Vagina (tissue), 2 donors: ENCODE results near the gene FAM210A.

Experiments
- POLR2A ChIP-seq, 2 donors: fragments of 450-650 bp; IDR thresholded peaks; one replicate each; pipeline ENCODE4 v1.6.1; 2017; ENCODE audit warnings: antibody characterized with exemption in 2 of 2, mild to moderate bottlenecking in 2 of 2, moderate library complexity in 2 of 2
- POLR2AphosphoS5 ChIP-seq, 2 donors: sonication (generic); formaldehyde crosslinking; IDR thresholded peaks; one replicate each; pipeline ENCODE4 v1.9.0; 2017; ENCODE audit warnings: antibody characterized with exemption in 2 of 2, mild to moderate bottlenecking in 2 of 2, low read depth in 1 of 2; ENCODE audit not compliant: insufficient read depth in 1 of 2
- TF ChIP-seq, protein P1 (sequence below), 3 experiments: fragments of 450-650 bp in 2 of 3; fragments of 200-600 bp in 1 of 3; sonication (generic) in 1 of 3; IDR thresholded peaks; one replicate each; pipeline ENCODE4 v1.5.1; 2017 to 2019; ENCODE audit warnings: antibody characterized with exemption in 3 of 3, mild to moderate bottlenecking in 2 of 3, moderate library complexity in 2 of 3

DNA sequence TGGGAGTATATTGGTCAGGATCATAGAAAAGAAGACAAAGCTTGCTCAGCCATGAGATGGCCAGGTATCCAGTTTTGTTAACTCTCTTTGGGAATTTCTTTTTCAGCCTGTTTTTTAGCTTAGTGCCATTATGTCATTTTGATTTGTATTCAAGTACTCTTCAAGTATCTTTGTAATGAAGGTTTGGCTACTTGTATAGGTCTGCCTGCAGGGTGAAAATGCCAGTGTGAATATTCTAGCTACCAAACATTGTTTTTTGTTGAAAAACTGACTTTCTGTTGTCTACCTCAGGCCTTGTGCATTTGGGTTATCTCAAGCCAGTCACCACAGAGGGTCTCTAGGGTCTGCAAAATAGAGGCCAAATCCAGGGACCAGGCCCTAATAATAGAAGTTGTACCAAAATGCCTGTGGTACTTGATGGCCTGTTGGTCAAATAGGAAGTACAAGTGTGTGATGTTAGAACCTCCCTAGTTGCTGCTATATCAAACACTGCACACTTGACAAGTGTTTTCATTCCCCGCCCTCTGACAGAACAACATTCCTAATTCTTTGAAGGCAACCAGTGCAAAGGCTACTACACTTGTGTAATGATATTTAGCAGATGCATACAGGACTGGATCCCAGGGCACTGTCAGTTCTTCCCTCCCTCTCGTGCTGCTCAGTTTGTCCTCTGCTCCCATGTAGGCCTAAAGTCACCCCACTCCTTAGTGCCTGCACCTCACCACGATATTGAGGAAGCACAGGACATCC lies 36.5 kb upstream of the FAM210A start:
- TF ChIP-seq, protein P1, sequence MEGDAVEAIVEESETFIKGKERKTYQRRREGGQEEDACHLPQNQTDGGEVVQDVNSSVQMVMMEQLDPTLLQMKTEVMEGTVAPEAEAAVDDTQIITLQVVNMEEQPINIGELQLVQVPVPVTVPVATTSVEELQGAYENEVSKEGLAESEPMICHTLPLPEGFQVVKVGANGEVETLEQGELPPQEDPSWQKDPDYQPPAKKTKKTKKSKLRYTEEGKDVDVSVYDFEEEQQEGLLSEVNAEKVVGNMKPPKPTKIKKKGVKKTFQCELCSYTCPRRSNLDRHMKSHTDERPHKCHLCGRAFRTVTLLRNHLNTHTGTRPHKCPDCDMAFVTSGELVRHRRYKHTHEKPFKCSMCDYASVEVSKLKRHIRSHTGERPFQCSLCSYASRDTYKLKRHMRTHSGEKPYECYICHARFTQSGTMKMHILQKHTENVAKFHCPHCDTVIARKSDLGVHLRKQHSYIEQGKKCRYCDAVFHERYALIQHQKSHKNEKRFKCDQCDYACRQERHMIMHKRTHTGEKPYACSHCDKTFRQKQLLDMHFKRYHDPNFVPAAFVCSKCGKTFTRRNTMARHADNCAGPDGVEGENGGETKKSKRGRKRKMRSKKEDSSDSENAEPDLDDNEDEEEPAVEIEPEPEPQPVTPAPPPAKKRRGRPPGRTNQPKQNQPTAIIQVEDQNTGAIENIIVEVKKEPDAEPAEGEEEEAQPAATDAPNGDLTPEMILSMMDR (IDR thresholded peaks at IDR 0.05), result no peak
- TF ChIP-seq POLR2AphosphoS5 (IDR thresholded peaks at IDR 0.05; ENCODE audit: insufficient read depth in 1 of 2, low read depth in 1 of 2) (no peak), POLR2A (IDR thresholded peaks at IDR 0.05) (no peak)
